Epithelial cell of prostate (primary cell): ENCODE results near the gene UNC45B.
"Not testable (repeated sequence)": the region's sequence is repeated elsewhere in the genome, so short reads cannot be mapped to it uniquely, and the experiment has no call there.

Experiments used
- DNase-seq: peaks from one replicate; pipeline ENCODE4 v3.0.0-alpha.2; 2011; ENCODE audit warnings: low read depth, low spot score
- H3K27ac ChIP-seq: fragments of 450-650 bp; 2 replicates; pipeline ENCODE4 v1.5.1; 2017; ENCODE audit warnings: mild to moderate bottlenecking

Gene UNC45B, protein sequence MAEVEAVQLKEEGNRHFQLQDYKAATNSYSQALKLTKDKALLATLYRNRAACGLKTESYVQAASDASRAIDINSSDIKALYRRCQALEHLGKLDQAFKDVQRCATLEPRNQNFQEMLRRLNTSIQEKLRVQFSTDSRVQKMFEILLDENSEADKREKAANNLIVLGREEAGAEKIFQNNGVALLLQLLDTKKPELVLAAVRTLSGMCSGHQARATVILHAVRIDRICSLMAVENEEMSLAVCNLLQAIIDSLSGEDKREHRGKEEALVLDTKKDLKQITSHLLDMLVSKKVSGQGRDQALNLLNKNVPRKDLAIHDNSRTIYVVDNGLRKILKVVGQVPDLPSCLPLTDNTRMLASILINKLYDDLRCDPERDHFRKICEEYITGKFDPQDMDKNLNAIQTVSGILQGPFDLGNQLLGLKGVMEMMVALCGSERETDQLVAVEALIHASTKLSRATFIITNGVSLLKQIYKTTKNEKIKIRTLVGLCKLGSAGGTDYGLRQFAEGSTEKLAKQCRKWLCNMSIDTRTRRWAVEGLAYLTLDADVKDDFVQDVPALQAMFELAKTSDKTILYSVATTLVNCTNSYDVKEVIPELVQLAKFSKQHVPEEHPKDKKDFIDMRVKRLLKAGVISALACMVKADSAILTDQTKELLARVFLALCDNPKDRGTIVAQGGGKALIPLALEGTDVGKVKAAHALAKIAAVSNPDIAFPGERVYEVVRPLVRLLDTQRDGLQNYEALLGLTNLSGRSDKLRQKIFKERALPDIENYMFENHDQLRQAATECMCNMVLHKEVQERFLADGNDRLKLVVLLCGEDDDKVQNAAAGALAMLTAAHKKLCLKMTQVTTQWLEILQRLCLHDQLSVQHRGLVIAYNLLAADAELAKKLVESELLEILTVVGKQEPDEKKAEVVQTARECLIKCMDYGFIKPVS

DNA sequence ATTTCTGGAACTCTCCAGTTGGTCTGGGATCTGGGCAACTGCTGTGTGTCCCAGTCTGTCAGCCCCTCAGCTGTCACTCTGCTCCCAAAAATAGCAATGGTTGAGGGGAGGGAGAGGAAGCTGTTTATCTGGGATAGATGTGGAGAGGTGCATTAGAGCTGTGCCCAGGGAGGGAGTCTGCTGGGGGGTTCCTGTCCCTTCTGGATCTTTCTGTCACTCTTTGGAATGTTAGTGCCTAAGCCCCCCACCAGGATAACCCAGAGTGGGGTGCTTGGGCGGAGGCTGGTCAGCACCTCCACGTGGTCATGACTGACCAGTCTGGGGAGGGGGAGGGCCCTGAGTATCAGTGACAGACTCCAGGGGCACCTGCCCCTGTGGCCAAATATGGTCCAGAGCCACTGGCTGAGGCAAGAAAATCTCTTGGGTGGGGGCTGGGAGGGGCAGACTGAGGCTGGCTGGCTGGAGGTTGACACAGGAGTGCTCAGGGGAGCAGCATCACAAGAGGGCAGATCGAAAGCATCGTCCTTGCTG is at the start of gene UNC45B:
Gene UNC45B (plus strand): TSS at position 443 of the 531 bp plus-strand sequence. CDS start 447 bp downstream, outside the sequence.
- DNase-seq = no peak

DNA sequence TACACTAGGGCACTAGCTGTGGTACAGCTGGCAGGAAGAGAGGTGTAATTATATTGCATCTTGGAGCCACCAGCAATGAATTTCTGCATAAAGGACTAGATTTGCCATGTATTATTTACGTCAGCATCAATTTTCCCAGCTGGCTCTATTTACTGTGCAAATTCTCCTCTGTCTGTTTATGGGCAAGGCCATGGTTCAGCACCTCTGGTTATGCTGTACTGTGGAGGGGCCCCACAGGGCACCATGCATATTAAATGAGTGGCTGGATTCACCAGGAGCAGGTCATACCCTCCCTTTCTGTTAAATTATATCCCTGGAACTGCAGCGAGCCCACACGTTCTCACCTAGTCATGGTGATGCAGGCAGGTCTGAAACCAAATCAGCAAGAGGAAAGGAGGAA is 47.7 kb upstream of the UNC45B start:
- H3K27ac ChIP-seq = no peak overlapping the region
- no peak for DNase-seq

More for the DNA sequence above, at the start of gene UNC45B:
- no peak within 1 kb of the TSS for H3K27ac ChIP-seq

DNA sequence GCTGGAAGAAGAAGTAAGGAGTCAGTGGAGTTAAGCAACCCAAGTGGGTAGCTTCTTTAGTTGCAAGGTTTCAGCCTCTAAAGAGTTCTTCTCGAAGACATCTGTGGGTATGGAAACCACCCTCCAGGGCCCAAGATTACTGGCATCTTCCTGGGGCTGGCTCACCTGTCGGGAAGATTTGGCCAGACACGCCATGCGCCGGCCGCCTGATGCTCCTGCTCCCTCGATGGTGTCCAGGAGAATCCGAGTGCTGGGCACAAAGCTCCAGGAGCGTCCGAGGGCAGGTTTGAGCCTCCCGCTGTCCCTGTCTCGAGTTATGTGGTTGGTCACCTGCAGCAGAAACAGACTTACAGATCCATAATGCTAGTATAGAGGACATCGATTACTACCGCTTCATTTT is 46.6 kb upstream of the UNC45B start:
- no peak for DNase-seq
- H3K27ac ChIP-seq = no peak overlapping the region

DNA sequence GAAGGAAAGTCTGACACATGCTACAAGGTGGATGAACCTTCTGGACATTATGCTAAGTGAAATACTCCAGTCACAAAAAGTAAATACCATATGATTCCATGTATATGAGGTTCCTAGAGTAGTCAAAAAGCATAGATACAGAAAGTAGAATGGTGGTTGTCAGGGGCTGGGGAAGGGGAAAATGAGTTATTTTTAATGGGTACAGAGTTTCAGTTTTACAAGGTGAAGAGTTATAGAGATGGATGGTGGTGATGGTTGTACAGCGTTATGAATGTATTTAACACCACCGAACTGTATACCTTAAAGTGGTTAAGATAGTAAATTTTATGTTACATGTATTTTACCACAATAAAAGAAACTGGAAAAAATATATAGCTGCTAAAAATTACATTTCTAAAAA is 45.9 kb upstream of the UNC45B start:
- DNase-seq = no peak
- no peak overlapping the region for H3K27ac ChIP-seq

DNA sequence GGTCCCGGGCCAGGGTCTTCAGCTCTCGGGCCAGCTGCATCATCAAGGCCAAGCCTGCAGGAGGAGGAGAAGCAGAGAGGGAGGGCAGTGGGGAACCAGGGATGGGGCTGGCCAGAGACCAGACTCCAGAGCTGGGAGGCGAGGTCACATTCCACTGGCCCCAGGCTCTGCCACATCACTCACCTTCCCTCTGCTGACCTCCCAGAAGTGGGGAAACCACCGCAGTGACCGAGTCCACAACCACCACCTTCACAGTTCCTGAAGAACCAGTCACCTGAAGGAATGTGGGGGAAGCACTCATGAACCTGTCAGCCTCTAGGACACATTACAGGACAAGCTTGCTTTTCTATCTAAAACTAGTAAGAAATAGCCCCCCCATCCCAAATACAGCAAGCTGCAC is 44.3 kb upstream of the UNC45B start:
- DNase-seq = no peak
- no peak overlapping the region for H3K27ac ChIP-seq

DNA sequence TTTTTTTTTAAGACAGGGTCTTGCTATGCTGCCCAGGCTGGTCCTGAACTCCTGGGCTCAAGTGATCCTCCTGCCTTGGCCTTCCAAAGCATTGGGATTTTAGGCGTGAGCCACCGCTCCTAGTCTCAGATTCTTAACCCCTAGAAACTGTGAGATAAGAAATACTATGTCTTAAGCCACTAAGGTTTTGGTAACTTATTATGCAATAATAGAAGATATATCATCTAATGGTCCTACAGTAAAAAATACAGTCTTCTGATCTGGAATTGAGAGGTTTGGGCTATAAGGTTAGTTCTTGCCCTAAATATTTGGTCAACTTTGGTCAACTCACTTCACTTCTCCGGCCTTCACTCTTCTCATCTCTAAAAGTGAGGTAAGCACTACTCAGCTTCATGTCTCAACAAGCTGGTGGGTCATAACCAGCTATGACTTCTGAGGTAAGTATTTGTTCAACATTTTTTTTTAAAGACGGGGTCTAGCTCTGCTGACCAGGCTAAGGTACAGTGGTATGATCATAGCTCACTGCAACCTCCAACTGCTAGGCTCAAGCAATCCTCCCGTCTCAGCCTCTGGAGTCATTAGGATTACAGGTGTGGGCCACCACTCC is 42.7 kb upstream of the UNC45B start:
- no peak overlapping the region for H3K27ac ChIP-seq
- no peak for DNase-seq

DNA sequence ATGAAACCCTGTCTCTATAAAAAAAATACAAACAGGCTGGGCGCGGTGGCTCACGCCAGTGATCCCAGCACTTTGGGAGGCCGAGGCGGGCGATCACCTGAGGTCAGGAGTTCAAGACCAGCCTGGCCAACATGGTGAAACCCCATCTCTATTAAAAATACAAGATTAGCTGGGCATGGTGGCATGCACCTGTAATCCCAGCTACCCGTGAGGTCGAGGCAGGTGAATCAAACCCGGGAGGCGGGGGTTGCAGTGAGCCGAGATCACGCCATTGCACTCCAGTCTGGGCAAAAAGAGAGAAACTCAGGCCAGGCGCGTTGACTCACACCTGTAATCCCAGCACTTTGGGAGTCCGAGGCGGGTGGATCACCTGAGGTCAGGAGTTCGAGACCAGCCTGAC is 36.8 kb upstream of the UNC45B start:
- not testable (repeated sequence) for H3K27ac ChIP-seq, DNase-seq

DNA sequence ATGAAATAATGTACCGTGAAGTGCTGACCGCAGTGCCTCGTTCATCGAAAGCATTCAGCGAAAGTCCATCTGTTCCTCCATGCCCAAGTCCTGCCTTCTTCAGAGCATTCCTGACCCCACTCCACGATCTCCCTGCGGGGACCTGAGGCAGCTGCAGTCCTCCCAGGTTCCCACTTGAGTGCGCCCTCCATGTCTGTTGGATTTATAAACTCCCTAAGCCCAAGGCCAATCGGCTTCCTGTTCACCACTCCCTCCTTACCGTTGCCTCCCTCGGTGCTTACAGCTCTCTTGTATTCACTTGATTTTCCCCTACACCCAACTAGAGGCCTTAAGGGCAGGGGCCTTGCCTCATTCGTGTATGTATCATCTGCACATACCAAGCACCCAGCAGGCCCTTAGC is 30.8 kb upstream of the UNC45B start:
- no peak overlapping the region for H3K27ac ChIP-seq

DNA sequence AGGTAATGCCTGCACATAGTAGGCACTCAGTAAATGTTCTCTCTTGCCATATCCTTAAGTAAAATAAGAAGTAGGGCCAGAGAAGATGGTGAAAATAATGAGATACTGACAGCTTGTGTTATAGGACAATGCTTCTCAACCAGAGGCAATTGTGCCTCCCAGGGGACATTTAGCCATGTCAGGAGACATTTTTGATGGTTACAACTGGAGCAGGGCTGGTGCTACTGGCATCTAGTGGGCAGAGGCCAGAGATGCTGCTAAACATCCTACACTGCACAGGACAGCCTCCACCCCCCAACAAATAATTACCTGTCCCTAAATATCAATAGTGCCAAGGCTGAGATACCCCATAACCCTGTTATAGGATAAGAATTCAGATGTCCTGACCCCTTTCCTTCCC is 29.6 kb upstream of the UNC45B start:
- no peak overlapping the region for H3K27ac ChIP-seq
- DNase-seq = no peak

More for the DNA sequence above, 30.8 kb upstream of the UNC45B start:
- no peak for DNase-seq

DNA sequence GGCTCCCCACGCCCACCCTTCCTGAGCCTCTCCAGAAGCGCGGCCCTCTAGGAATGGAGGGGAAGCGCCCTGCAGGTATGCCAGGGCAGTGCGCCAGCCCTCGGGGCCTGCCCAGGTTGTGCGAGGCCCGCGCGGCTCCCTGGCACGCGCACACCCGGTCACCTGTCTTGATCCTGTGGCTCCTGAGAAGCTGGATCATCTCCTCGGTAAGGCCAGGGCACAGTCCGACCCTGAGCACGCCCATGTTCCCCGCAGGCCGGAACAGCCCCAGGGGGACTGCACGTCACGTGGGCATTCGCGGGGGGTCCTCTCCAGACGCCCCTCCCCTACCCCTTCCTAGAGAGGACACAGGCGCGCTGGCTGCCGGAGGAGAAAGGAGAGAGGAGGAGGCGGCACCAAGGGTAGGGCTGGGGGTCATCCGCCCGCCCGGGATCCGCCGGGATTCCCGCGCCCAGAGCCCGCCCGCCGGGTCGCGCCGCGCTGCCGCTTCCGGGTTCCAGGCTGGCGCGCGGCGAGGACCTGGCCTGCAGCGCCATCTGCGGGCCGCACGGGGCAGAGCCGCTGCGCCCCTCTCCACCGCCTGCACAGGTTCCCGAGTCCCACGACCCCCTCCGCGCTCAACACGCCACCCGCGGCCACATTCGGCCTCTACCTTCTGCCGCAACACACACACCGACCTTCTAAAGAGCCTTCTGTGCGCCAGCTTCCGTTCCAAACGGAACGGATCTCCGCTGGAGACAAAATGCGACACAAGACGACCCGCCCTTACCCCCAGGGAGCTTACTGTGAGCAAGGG is 28.0 kb upstream of the UNC45B start, which contains the start of gene RAD51D:
Gene RAD51D (minus strand): TSS at position 491 of the 796 bp plus-strand sequence. CDS start 247 bp downstream, at position 244.
- no peak for DNase-seq
- peak within 1 kb of the TSS; percentile 29 for H3K27ac ChIP-seq

DNA sequence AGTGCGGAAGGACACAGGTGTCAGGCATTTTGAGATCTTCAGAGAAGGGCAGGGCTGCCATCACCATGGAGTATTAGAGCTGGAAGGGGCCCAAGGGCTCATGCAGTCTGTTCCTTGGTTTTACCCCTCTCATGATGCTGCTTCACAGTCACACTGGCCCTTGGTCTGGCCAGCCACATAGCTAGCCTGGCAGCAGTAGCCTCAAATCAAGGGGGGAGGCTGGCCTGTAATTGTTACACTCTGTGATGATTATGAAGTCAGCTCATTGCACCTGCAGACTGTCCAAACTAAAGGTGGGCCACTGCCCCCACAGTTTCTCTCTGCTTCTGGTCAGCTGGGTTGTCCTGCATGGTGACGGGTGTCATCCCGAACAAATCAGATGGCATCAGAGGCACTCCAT is 26.3 kb upstream of the UNC45B start, which contains the start of gene FNDC8:
Gene FNDC8 (plus strand): TSS at position 301 of the 400 bp plus-strand sequence. CDS start 79 bp downstream, at position 380.
- DNase-seq = no peak
- H3K27ac ChIP-seq = no peak within 1 kb of the TSS

DNA sequence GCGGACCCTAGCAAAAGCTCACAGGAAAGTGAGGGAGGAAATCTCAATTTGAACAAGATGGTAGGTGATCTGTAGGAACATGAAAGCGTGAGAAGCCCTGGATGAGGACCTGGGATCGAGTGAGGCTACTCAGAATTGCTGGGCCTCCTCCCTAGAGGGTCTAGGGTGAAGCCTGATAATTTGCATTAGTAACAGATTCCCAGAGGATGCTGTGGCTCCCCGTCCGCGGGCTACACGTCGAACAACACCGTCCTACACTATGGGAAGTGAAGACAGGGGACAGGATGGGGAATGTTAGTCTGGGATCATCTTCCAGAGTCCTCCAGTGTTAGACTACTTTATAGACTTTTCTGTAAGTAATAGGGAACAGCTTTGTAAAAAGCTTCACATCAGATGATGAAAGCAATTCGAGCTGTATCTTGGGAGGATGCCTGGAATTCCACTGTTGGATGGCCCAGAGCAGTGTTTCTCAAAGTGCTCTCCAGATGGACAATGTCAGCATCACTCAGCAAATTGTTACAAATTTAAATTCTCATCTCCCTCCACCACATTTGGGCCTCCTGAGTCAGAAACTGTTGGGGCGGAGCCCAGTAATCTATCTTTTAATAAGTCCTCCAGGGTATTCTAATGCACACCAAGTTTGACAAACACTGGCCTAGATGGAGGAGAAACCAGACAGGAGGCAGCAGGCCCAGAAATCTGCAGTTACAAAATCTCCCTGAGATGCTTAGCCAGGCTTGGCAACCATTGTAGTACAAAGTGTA is 19.7 kb upstream of the UNC45B start:
- no peak for DNase-seq
- no peak overlapping the region for H3K27ac ChIP-seq

DNA sequence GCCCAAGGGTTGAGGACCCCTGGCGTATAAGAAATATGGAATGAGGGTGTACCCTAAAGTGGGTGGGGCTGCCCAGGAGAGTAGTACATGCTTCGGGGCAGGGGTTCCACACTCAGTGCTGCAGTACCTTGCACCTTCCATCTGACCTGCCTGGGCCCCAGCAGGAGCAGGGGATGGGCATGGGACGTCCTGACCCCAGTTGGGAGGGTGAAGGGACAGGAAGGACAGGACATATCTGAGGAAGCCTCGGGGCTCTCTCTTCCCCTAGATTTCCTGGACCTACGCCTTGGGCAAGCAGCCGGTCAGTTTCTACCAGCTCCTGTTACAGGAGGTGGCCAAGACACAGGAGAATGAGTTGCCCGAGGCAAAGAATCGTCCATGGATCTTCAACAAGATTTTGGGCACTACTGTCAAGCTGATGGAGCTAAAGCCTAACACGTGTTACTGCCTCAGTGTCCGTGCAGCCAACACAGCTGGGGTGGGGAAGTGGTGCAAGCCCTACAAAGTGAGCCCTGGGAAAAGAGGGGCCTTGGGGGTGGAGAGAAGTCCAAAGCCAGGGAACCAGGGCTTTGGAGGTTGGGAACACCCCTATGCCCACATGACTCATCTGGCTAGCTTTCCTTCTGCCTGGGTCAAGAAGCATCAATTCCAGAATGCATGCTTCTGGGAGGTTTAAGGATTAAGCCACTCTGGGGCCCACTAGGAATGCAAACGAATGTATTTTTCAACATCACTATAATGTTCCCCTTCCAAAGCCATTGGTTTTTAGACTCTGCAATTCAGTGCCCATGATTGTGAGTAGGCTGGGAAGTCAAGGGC is 18.3 kb upstream of the UNC45B start:
- DNase-seq = no peak
- no peak overlapping the region for H3K27ac ChIP-seq

DNA sequence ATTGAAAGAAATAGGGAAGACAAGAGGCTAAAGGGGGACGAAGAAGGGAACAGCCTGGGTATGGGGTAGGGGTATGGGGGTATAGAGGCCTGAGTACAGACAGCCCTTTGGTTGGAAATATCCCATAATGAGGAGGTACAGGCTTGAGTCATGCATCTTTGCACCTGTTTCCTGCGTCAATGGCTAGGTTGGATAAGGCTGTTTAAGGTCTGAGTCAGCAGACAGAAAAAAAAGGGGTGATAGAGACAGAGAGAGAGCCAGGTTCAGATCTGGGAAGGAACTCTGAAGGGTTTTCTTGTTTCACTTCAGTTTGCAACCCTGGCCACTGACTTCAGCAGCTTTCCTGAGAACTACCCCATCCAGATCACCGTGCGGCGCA is 17.7 kb upstream of the UNC45B start:
- no peak for DNase-seq
- H3K27ac ChIP-seq = no peak overlapping the region

DNA sequence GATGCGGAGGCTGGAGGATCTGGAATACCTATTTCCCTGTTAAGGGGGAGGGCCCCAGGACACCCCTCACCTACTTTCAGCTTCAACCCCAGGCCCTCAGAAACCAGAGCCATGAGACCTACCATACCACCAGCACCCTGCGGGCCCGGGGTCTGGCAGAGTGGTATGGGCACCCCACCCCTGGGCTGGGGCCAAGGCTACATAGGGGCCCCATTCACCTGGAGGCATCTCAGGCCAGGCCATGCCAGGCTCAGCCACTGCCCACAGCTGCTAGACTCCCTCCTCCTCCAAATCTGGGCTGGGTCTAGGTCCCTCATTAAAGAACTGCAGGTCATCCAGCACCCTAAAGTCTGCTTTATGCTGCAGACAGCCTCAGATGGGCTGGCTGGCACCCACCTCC is 17.2 kb upstream of the UNC45B start:
- H3K27ac ChIP-seq = no peak overlapping the region
- no peak for DNase-seq

DNA sequence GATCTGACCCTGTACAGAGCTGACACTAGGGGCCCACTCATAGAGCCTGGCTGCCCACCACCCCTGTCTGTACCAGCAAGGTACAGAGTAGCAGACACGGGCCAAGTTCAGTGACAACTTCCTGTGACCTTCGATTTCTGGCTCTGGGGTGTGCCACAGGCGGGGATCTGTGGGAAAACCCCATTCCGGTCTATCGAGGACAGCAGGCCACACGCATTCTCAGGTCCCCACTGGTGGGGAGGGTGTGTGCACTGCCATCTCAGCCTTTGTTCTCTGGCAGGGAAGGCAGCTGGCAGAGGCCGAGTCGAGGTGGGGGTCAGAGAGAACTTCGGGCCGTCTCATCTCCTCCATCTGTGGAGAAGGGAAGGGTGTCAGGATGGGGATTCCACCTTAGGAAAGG is 15.5 kb upstream of the UNC45B start:
- H3K27ac ChIP-seq = no peak overlapping the region
- DNase-seq = no peak

DNA sequence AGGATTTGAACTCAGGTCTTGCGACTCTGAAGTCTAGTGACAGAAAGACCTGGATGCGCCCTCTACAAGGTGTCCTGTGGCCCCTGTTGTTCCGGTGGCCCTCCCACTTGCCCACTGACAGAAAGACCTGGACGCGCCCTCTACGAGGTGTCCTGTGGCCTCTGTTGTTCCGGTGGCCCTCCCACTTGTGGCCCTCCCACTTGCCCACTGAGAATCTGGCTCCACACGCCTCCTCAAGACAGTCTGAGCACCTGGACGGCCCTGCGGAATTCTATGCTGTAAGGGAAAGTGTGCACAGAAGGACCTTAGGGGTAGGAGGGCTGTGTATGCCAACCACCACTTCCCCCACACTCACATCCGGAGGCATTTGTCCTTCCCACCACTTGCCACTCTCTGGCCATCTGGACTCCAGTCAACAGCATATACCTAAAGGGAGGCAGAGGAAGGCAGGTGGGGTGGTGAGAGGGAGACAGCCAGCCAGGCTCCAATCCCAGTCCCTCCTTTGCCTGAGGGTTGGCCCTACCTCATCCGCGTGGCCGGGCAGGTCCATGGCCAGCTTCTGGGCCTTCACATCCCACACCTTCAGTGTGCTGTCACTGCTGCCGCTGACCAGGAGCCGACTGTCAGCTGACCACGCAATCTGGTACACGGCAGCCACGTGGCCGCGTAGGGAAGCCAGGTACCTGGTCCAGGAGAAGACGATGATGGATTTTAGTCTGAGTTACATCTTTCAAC is 14.6 kb upstream of the UNC45B start:
- DNase-seq = no peak
- no peak overlapping the region for H3K27ac ChIP-seq
